ENCODE data around the gene LAGE3. TPM values are rescaled to one million over a fixed set of nuclear protein-coding genes. Genes with fewer than 3 reads are reported as not detected.

LAGE3 gene
- total RNA-seq, 1 experiment from 2014 or later: 57.8 TPM

- no peak for DNase-seq (ENCODE audit: low spot score)
Measured at GRCh38 chrX:154435171-154435733, 43.8 kb downstream of the LAGE3 start.

GRCh38 chrX:154434394-154435168 is 44.5 kb downstream of the LAGE3 start:
- DNase-seq (ENCODE audit: low spot score): no peak

- DNase-seq (ENCODE audit: low spot score): no peak
Measured at GRCh38 chrX:154433605-154434004, 45.5 kb downstream of the LAGE3 start.

- DNase-seq (ENCODE audit: low spot score): no peak
Measured at GRCh38 chrX:154432210-154432609, 46.9 kb downstream of the LAGE3 start.

- no peak for DNase-seq (ENCODE audit: low spot score)
Measured at GRCh38 chrX:154431341-154431740, 47.7 kb downstream of the LAGE3 start.

GRCh38 chrX:154430916-154431315 is 48.2 kb downstream of the LAGE3 start:
- no peak for DNase-seq (ENCODE audit: low spot score)

GRCh38 chrX:154430479-154430878 is 48.6 kb downstream of the LAGE3 start:
- DNase-seq (ENCODE audit: low spot score): no peak

GRCh38 chrX:154429711-154430110 is 49.4 kb downstream of the LAGE3 start:
- DNase-seq (ENCODE audit: low spot score): no peak

- peak; percentile 89 for DNase-seq (ENCODE audit: low spot score)
Measured at GRCh38 chrX:154428176-154429171, 50.6 kb downstream of the LAGE3 start, which contains the start of gene ATP6AP1. TSS of gene ATP6AP1 (plus strand) at chrX:154428677. CDS start at chrX:154428693, 16 bp downstream.

Other genes with a start within 250 kb of the LAGE3 start
- not detected in 2 replicates for gene OPN1MW3, start 221.7 kb downstream of the LAGE3 start, total RNA-seq (2014; rRNA removed; shearing (Covaris generic))
- gene TEX28, start 184.2 kb downstream of the LAGE3 start, total RNA-seq (2014; rRNA removed; shearing (Covaris generic)): not detected in 2 replicates
- gene TKTL1, start 183.5 kb downstream of the LAGE3 start, total RNA-seq (2014; rRNA removed; shearing (Covaris generic)): 2.1 TPM in 1 of 2 replicates, not detected in the other
- 409 and 458 TPM in 2 replicates for gene FLNA, start 104.6 kb downstream of the LAGE3 start, total RNA-seq (2014; rRNA removed; shearing (Covaris generic))
- 53.3 and 69.3 TPM in 2 replicates for gene EMD, start 100.0 kb downstream of the LAGE3 start, total RNA-seq (2014; rRNA removed; shearing (Covaris generic))
- 5,829 and 6,316 TPM in 2 replicates for gene RPL10, start 80.9 kb downstream of the LAGE3 start, total RNA-seq (2014; rRNA removed; shearing (Covaris generic))
- 19.4 and 21.8 TPM in 2 replicates for gene DNASE1L1, start 70.0 kb downstream of the LAGE3 start, total RNA-seq (2014; rRNA removed; shearing (Covaris generic))
- 15.1 and 15.3 TPM in 2 replicates for gene TAFAZZIN, start 67.7 kb downstream of the LAGE3 start, total RNA-seq (2014; rRNA removed; shearing (Covaris generic))
- 60.2 and 69.2 TPM in 2 replicates for gene ATP6AP1, start 50.6 kb downstream of the LAGE3 start, total RNA-seq (2014; rRNA removed; shearing (Covaris generic))
- 62.2 and 68.0 TPM in 2 replicates for gene GDI1, start 42.1 kb downstream of the LAGE3 start, total RNA-seq (2014; rRNA removed; shearing (Covaris generic))
- 52.2 and 63.0 TPM in 2 replicates for gene FAM50A, start 35.1 kb downstream of the LAGE3 start, total RNA-seq (2014; rRNA removed; shearing (Covaris generic))
- 1.6 and 1.9 TPM in 2 replicates for gene PLXNA3, start 21.0 kb downstream of the LAGE3 start, total RNA-seq (2014; rRNA removed; shearing (Covaris generic))
- gene UBL4A, start 7.3 kb upstream of the LAGE3 start, total RNA-seq (2014; rRNA removed; shearing (Covaris generic)): 55.5 and 94.8 TPM in 2 replicates
- gene SLC10A3, start 11.3 kb upstream of the LAGE3 start, total RNA-seq (2014; rRNA removed; shearing (Covaris generic)): 20.0 and 35.3 TPM in 2 replicates
- 17.2 and 17.9 TPM in 2 replicates for gene FAM3A, start 37.0 kb upstream of the LAGE3 start, total RNA-seq (2014; rRNA removed; shearing (Covaris generic))
- 329 and 350 TPM in 2 replicates for gene G6PD, start 67.6 kb upstream of the LAGE3 start, total RNA-seq (2014; rRNA removed; shearing (Covaris generic))
- gene IKBKG, start 68.3 kb upstream of the LAGE3 start, total RNA-seq (2014; rRNA removed; shearing (Covaris generic)): 20.1 and 23.0 TPM in 2 replicates
- not detected in 2 replicates for gene CTAG1A, start 105.9 kb upstream of the LAGE3 start, total RNA-seq (2014; rRNA removed; shearing (Covaris generic))
- gene CTAG1B, start 140.0 kb upstream of the LAGE3 start, total RNA-seq (2014; rRNA removed; shearing (Covaris generic)): not detected in 2 replicates
- gene CTAG2, start 174.3 kb upstream of the LAGE3 start, total RNA-seq (2014; rRNA removed; shearing (Covaris generic)): not detected in 2 replicates

Measured in H4 (cell line).